Adrenal gland (tissue), 12 donors: ENCODE data around the gene CRTC3. TPM values are rescaled to one million over a fixed set of nuclear protein-coding genes. Genes with fewer than 3 reads are reported as not detected.
A peak's percentile ranks its signal among the peaks of the same experiment; 100 is the strongest.

ENCODE experiments used
- DNase-seq, 7 donors: peaks; one replicate each; pipeline ENCODE4 v3.0.0-alpha.2; 2019 to 2020
- H3K27ac ChIP-seq, 5 donors: fragments of 200-600 bp; sonication (generic) in 4 of 5; 1 replicate in 3 of 5; 2 replicates in 2 of 5; pipeline versions ENCODE4 v1.5.1 to v1.8.0; 2016 to 2020; ENCODE audit warnings: mild to moderate bottlenecking in 1 of 5
- H3K27me3 ChIP-seq: fragments of 200-600 bp; 2 replicates; pipeline ENCODE4 v1.8.0; 2021
- H3K36me3 ChIP-seq, 2 donors: fragments of 200-600 bp; replicated peaks in 1 of 2; 1 replicate in 1 of 2; 2 replicates in 1 of 2; pipeline versions ENCODE4 v1.5.1 to v1.8.0; 2018 to 2022
- H3K4me1 ChIP-seq, 2 donors: fragments of 200-600 bp; replicated peaks in 1 of 2; 1 replicate in 1 of 2; 2 replicates in 1 of 2; pipeline versions ENCODE4 v1.5.1 to v1.8.0; 2018 to 2021
- H3K4me3 ChIP-seq, 4 donors: fragments of 200-600 bp; sonication (generic) in 3 of 4; one replicate each; pipeline ENCODE4 v1.5.1; 2016 to 2018
- H3K9me3 ChIP-seq, 3 donors: fragments of 200-600 bp; sonication (generic) in 1 of 3; replicated peaks in 1 of 3; 1 replicate in 2 of 3; 2 replicates in 1 of 3; pipeline versions ENCODE4 v1.5.1 to v1.8.0; 2016 to 2021
- POLR2A ChIP-seq, 2 donors: fragments of 450-650 bp; IDR thresholded peaks; one replicate each; pipeline ENCODE4 v1.6.1; 2017; ENCODE audit warnings: antibody characterized with exemption in 2 of 2, mild to moderate bottlenecking in 2 of 2, moderate library complexity in 1 of 2
- WGBS, 4 donors: extraction: QIAGEN DNeasy Blood & Tissue Kit in 2 of 4; methylation state at CpG; one replicate each; pipeline versions ENCODE4 v1.1.5 to v1.1.7; 2013 to 2017; 5-methylcytosine and 5-hydroxymethylcytosine counted together
- intact Hi-C, 2 donors: fragments of 100-400 bp; cut with DNase I; formaldehyde crosslinking; loops; one replicate each; pipeline versions ENCODE4 v1.14.1 to v1.15.0; 2022 to 2023
- polyA plus RNA-seq, 3 donors: library from polyadenylated mRNA; stranded (reverse); fragments of 200-250 nt in 2 of 3; fragments of 350-450 nt in 1 of 3; fragmentation: Illumina TruSeq in 1 of 3; extraction: RNeasy Lipid Tissue Mini Kit (QIAGEN cat#74804) in 1 of 3; gene quantifications; one replicate each; pipeline ENCODE4 v1.2.3, GENCODE V29; 2013 to 2014
- total RNA-seq, 9 donors: library from RNA; depleted of rRNA in 4 of 9; stranded (reverse); fragments of >200 nt in 4 of 9; fragments of 120-200 nt in 1 of 9; fragmentation: NEBNext Ultra II Directional in 1 of 9; extraction: Animal tissue kit (Norgen Biotek cat#: 25700) in 1 of 9; gene quantifications; one replicate each; pipeline versions ENCODE4 v1.1.0 to v1.2.4, GENCODE V29; 2013 to 2023
- TF ChIP-seq, protein P1 (sequence below), 6 experiments: fragments of 450-650 bp in 4 of 6; fragments of 200-600 bp in 2 of 6; sonication (generic) in 1 of 6; IDR thresholded peaks; 1 replicate in 5 of 6; 2 replicates in 1 of 6; pipeline versions ENCODE4 v1.5.1 to v1.8.0; 2016 to 2021; ENCODE audit warnings: antibody characterized with exemption in 6 of 6, mild to moderate bottlenecking in 2 of 6, moderate library complexity in 1 of 6
- donor health status: healthy with polysubstance abuse.
- donor health status: Bipolar disorder and iron deficiency.
- donor health status: DM: yes; HTN: yes; CAD: no.
- donor health status: DM: no; HTN: no; CAD: no.
- donor health status: DM: no; HTN: no; CAD: no.
- donor health status: DM: yes; HTN: yes; CAD: no.

Gene CRTC3
- total and polyA plus RNA-seq, 12 donors: 11.5 to 46.7 (median 31.8) TPM

DNA sequence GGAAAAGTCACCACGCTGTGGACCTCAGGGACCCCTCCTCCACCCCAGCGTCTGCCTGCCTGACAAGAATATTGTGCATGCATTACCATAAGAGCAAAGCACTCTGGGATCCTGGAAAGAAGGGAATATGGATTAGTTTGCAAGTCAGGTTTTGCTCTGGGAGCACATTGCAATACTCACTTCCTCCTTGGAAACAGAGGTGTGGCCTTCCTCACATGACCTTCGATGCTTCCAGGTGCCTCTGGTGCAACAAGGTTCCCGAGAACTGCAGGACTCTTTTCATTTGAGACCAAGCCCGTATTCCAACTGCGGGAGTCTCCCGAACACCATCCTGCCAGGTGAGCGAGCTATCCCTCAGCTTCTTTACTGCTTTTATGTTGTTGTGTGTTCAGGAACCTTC, 111.1 kb downstream of the CRTC3 start:
- Histone ChIP-seq H3K36me3 (peaks cover 0 to 38% of the 10 kb centered on the region in 2 donors), H3K27ac (peak overlapping the region in 1 of 5 donors; percentile 18), H3K4me3 (no peak overlapping the region), H3K27me3 (no peaks in the 10 kb centered on the region), H3K9me3 (no peaks in the 10 kb centered on the region), H3K4me1 (no peaks in the 10 kb centered on the region)
- WGBS, 4 donors: 92 to 95% (median 93%) methylated on average over 7 to 8 of the region's 8 CpGs
- intact Hi-C loops: no loop called here
- no peak for TF ChIP-seq POLR2A (IDR thresholded peaks at IDR 0.05)
- TF ChIP-seq, protein P1, sequence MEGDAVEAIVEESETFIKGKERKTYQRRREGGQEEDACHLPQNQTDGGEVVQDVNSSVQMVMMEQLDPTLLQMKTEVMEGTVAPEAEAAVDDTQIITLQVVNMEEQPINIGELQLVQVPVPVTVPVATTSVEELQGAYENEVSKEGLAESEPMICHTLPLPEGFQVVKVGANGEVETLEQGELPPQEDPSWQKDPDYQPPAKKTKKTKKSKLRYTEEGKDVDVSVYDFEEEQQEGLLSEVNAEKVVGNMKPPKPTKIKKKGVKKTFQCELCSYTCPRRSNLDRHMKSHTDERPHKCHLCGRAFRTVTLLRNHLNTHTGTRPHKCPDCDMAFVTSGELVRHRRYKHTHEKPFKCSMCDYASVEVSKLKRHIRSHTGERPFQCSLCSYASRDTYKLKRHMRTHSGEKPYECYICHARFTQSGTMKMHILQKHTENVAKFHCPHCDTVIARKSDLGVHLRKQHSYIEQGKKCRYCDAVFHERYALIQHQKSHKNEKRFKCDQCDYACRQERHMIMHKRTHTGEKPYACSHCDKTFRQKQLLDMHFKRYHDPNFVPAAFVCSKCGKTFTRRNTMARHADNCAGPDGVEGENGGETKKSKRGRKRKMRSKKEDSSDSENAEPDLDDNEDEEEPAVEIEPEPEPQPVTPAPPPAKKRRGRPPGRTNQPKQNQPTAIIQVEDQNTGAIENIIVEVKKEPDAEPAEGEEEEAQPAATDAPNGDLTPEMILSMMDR (IDR thresholded peaks at IDR 0.05): no peak
- DNase-seq: no peak

DNA sequence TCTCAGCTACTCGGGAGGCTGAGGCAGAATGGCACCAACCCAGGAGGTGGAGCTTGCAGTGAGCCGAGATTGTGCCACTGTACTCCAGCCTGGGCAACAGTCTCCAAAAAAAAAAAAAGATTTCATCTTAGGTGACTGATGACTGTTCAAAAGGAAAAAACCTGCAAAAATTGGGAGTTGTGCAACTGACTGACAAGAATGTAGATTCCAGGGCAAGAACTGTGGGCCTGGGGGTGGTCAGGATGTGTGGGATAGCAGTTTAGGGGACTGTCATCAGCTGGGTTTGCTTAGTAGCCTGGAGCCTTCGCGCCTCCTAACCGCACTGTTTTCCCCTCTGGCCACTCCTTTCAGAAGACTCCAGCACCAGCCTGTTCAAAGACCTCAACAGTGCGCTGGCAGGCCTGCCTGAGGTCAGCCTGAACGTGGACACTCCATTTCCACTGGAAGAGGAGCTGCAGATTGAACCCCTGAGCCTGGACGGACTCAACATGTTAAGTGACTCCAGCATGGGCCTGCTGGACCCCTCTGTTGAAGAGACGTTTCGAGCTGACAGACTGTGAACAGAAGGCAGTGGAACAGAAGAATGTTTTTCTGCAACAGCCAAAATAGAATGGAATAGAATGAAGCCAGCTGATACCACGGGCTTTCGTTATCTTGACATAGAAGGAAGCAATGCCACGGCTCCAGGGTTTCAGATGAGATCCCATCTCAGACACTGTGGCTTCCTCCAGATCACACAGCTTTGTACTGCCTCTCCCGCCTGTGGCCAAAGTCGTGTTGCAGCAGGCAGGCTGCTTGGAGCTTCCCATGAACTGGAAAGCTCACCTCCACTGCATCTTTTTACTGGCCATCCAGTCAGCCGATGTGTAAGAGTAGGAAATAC, 112.1 kb downstream of the CRTC3 start:
- TF ChIP-seq POLR2A (IDR thresholded peaks at IDR 0.05): no peak
- TF ChIP-seq, protein P1 (IDR thresholded peaks at IDR 0.05): no peak
- H3K4me1 ChIP-seq: no peaks in the 10 kb centered on the region
- intact Hi-C loops: no loop called here
- no peak for DNase-seq
- no peak overlapping the region for H3K4me3 ChIP-seq
- no peak overlapping the region for H3K27ac ChIP-seq
- peaks cover 0 to 38% of the 10 kb centered on the region in 2 donors for H3K36me3 ChIP-seq
- no peaks in the 10 kb centered on the region for H3K9me3 ChIP-seq
- WGBS, 4 donors: 86 to 90% (median 88%) methylated on average over 13 to 16 of the region's 16 CpGs
- H3K27me3 ChIP-seq: no peaks in the 10 kb centered on the region

DNA sequence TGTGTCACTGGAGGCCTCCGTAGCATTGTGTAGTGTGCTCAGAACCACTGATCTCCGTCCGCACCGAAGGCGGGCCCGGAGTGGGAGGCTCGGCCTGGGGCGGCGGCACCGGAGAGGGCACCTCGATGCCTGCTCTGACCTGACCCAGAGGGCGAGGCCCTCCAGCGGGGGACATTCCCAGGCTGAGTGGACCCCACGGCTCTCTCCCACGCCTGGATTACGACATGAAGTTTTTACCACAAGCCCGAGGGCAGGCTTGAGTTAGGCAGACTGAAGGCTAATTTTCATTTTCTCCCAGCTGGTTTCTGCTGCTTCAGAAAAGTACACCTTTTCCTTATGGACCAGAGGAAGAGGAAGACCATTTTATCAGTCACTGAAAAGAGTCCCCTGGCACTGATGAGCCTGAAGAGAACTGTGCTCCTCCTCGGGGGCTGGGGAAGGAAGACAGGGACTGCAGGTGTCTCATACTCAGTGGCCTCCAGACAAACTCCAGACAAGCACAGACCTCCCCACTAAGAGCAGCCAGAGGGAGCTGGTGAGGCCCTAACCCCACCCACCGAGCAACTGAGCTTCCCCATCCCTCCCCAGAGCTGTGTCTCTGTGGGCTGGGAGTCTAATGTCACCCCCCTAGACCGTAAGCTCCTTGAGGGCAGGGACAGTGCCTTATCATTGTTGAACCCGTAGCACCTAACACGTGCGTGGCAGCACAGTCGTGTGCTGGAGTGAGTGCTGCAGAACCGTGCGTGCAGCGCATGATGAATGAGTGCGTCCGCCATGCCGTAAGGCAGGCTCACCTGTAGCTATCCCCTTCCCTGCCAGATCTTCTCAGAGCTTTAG, 113.0 kb downstream of the CRTC3 start:
- 90 to 94% (median 92%) methylated on average over 24 to 30 of the region's 30 CpGs for WGBS, 4 donors
- H3K27ac ChIP-seq: no peak overlapping the region
- peaks cover 0 to under 1% of the 10 kb centered on the region in 2 donors for H3K4me1 ChIP-seq
- H3K9me3 ChIP-seq: no peaks in the 10 kb centered on the region
- peaks cover 0 to 38% of the 10 kb centered on the region in 2 donors for H3K36me3 ChIP-seq
- intact Hi-C loops: no loop called here
- peak in 1 of 7 donors; percentile 3 for DNase-seq
- H3K4me3 ChIP-seq: no peak overlapping the region
- H3K27me3 ChIP-seq: no peaks in the 10 kb centered on the region
- TF ChIP-seq, protein P1 (IDR thresholded peaks at IDR 0.05): no peak
- no peak for TF ChIP-seq POLR2A (IDR thresholded peaks at IDR 0.05)

DNA sequence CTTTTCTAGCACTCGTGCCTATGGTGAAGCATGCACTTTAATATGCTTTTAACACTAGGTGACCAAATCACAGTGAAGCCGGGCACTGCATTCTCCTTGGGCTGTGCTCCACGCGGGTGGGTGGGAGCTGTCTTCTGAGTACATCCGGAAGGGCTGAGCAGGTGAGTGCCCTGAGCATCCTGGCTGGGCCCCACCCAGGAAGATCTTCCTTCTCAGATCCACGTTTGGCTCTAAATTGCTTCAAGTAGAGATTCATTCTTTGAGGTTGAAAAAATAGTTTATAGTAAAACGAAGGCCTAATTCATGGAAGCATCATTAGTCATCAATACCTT, 113.5 kb downstream of the CRTC3 start:
- 92 to 97% (median 95%) methylated on average over 6 to 7 of the region's 7 CpGs for WGBS, 4 donors
- no peak for DNase-seq
- TF ChIP-seq, protein P1 (IDR thresholded peaks at IDR 0.05): no peak
- no peak for TF ChIP-seq POLR2A (IDR thresholded peaks at IDR 0.05)
- Histone ChIP-seq H3K9me3 (no peaks in the 10 kb centered on the region), H3K27ac (no peak overlapping the region), H3K27me3 (no peaks in the 10 kb centered on the region), H3K36me3 (peaks cover 0 to 38% of the 10 kb centered on the region in 2 donors), H3K4me3 (no peak overlapping the region), H3K4me1 (peaks cover 0 to 6% of the 10 kb centered on the region in 2 donors)
- intact Hi-C loops: no loop called here
